HEK293 (cell line): ENCODE data around the gene PCDHGB3.

Experiments used
- CTCF ChIA-PET: fragments of 350-600 bp; formaldehyde crosslinking; extraction: SDS; loops from one replicate; lab custom pipeline; 2021; ENCODE audit warnings: antibody characterized with exemption; lab: Yijun Ruan, JAX
- POLR2A ChIA-PET: fragments of 300-600 bp; formaldehyde crosslinking; extraction: SDS; loops from one replicate; lab custom pipeline; 2020; ENCODE audit warnings: antibody characterized with exemption, inconsistent platforms; lab: Yijun Ruan, JAX
- H3K27ac ChIP-seq: fragments of 200-500 bp; sonication (Bioruptor generic); 2 replicates; pipeline ENCODE4 v1.5.1; 2014; ENCODE audit warnings: low read depth, low read length, control low read depth, inconsistent platforms; ENCODE audit errors: extremely low read depth
- H3K36me3 ChIP-seq, 2 experiments: fragments of 200-500 bp in 1 of 2; sonication (Bioruptor generic) in 1 of 2; 1 replicate in 1 of 2; 2 replicates in 1 of 2; pipeline ENCODE4 v1.5.1; 2014 to 2017; ENCODE audit warnings: inconsistent platforms in 2 of 2, low read length in 2 of 2; ENCODE audit not compliant: control insufficient read depth in 2 of 2, insufficient read depth in 1 of 2
- H3K4me1 ChIP-seq: fragments of 200-500 bp; sonication (Bioruptor generic); 2 replicates; pipeline ENCODE4 v1.5.1; 2014; ENCODE audit warnings: mild to moderate bottlenecking, low read length, inconsistent platforms; ENCODE audit not compliant: control insufficient read depth, insufficient read depth
- H3K4me3 ChIP-seq: 2 replicates; pipeline ENCODE4 v1.5.1; 2011; ENCODE audit warnings: low read depth, mild to moderate bottlenecking, control low read depth, low read length, moderate library complexity
- H3K9me3 ChIP-seq: fragments of 200-500 bp; sonication (Bioruptor generic); 2 replicates; pipeline ENCODE4 v1.5.1; 2014; ENCODE audit warnings: low read depth, low read length, inconsistent platforms; ENCODE audit not compliant: control insufficient read depth, insufficient read depth
- AEBP2 ChIP-seq: fragments of 450-650 bp; formaldehyde crosslinking; IDR thresholded peaks from 2 replicates; pipeline ENCODE4 v1.5.1; 2016; ENCODE audit warnings: missing biosample characterization, missing genetic modification characterization, borderline replicate concordance
- ELK4 ChIP-seq: IDR thresholded peaks from 2 replicates; pipeline ENCODE4 v1.6.1; 2011; ENCODE audit warnings: mild to moderate bottlenecking, low read depth, low read length, borderline replicate concordance
- GFI1B ChIP-seq: fragments of 450-650 bp; formaldehyde crosslinking; IDR thresholded peaks from 2 replicates; pipeline ENCODE4 v1.5.1; 2016; ENCODE audit warnings: missing biosample characterization, missing genetic modification characterization
- GLIS1 ChIP-seq: fragments of 450-650 bp; formaldehyde crosslinking; IDR thresholded peaks from 2 replicates; pipeline ENCODE4 v1.5.1; 2016; ENCODE audit warnings: missing biosample characterization, missing genetic modification characterization
- GLIS2 ChIP-seq: fragments of 450-650 bp; formaldehyde crosslinking; IDR thresholded peaks from 2 replicates; pipeline ENCODE4 v1.5.1; 2016; ENCODE audit warnings: missing biosample characterization, missing genetic modification characterization
- RBAK ChIP-seq: fragments of 450-650 bp; formaldehyde crosslinking; IDR thresholded peaks from 2 replicates; pipeline ENCODE4 v1.5.1; 2016; ENCODE audit warnings: missing biosample characterization, missing genetic modification characterization
- WT1 ChIP-seq: fragments of 450-650 bp; formaldehyde crosslinking; IDR thresholded peaks from 2 replicates; pipeline ENCODE4 v1.5.1; 2016; ENCODE audit warnings: missing biosample characterization, missing genetic modification characterization
- YY1 ChIP-seq: fragments of 450-650 bp; formaldehyde crosslinking; IDR thresholded peaks from 2 replicates; pipeline ENCODE4 v1.5.1; 2018; ENCODE audit warnings: missing biosample characterization, missing genetic modification characterization
- ZNF2 ChIP-seq: fragments of 450-650 bp; formaldehyde crosslinking; IDR thresholded peaks from 2 replicates; pipeline ENCODE4 v1.5.1; 2016; ENCODE audit warnings: missing biosample characterization, missing genetic modification characterization
- ZNF433 ChIP-seq: fragments of 450-650 bp; formaldehyde crosslinking; IDR thresholded peaks from 2 replicates; pipeline ENCODE4 v1.5.1; 2016; ENCODE audit warnings: missing biosample characterization, missing genetic modification characterization, low read depth
- ZNF514 ChIP-seq: fragments of 450-650 bp; formaldehyde crosslinking; IDR thresholded peaks from 2 replicates; pipeline ENCODE4 v1.5.1; 2016; ENCODE audit warnings: missing biosample characterization, missing genetic modification characterization
- ZNF521 ChIP-seq: fragments of 450-650 bp; formaldehyde crosslinking; IDR thresholded peaks from 2 replicates; pipeline ENCODE4 v1.5.1; 2017; ENCODE audit warnings: missing biosample characterization, mild to moderate bottlenecking, missing genetic modification characterization
- ZNF621 ChIP-seq: fragments of 450-650 bp; formaldehyde crosslinking; IDR thresholded peaks from 2 replicates; pipeline ENCODE4 v1.5.1; 2017; ENCODE audit warnings: missing biosample characterization, missing genetic modification characterization
- ZNF623 ChIP-seq: fragments of 450-650 bp; formaldehyde crosslinking; IDR thresholded peaks from 2 replicates; pipeline ENCODE4 v1.5.1; 2016; ENCODE audit warnings: missing biosample characterization, missing genetic modification characterization
- ZNF654 ChIP-seq: fragments of 450-650 bp; formaldehyde crosslinking; IDR thresholded peaks from 2 replicates; pipeline ENCODE4 v1.5.1; 2016; ENCODE audit warnings: low read depth, missing biosample characterization, missing genetic modification characterization
- ZNF658 ChIP-seq: fragments of 450-650 bp; formaldehyde crosslinking; IDR thresholded peaks from 2 replicates; pipeline ENCODE4; 2016; ENCODE audit warnings: missing biosample characterization, missing genetic modification characterization
- ZNF776 ChIP-seq: fragments of 450-650 bp; formaldehyde crosslinking; IDR thresholded peaks from 2 replicates; pipeline ENCODE4 v1.5.0; 2017; ENCODE audit warnings: missing biosample characterization, missing genetic modification characterization, borderline replicate concordance
- TF ChIP-seq, protein P1 (sequence below): fragments of 450-650 bp; formaldehyde crosslinking; IDR thresholded peaks from 2 replicates; pipeline ENCODE4 v1.5.1; 2017; ENCODE audit warnings: missing biosample characterization, missing genetic modification characterization

Gene PCDHGB3

DNA sequence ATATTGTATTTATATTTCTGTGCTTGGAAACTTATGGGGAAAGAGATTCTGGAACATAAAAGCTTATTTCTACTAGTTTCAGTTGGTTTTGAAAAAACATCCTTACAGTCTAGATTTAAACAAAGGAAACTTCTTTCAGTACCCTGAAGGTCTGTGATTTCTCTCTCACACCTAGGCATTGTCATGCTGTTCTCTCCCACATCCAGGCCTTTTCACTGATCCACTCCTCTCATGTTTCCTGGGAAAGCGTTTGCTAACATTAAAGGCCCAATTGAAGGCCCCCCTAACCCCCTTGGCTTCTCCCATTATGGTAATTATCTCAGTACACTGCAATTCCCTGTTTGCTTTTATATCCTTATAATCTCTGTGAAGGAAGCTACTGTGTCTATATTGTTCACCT, 27.3 kb upstream of the PCDHGB3 start:
- TF ChIP-seq ZNF658 (tag by site-specific recombination): no peak
- TF ChIP-seq ELK4: no peak
- TF ChIP-seq ZNF654 (tag by site-specific recombination): no peak
- no peak for TF ChIP-seq ZNF521
- TF ChIP-seq AEBP2 (tag by site-specific recombination): no peak
- TF ChIP-seq GLIS2 (tag by site-specific recombination): no peak
- no peak for TF ChIP-seq GLIS1 (tag by site-specific recombination)
- TF ChIP-seq, protein P1, sequence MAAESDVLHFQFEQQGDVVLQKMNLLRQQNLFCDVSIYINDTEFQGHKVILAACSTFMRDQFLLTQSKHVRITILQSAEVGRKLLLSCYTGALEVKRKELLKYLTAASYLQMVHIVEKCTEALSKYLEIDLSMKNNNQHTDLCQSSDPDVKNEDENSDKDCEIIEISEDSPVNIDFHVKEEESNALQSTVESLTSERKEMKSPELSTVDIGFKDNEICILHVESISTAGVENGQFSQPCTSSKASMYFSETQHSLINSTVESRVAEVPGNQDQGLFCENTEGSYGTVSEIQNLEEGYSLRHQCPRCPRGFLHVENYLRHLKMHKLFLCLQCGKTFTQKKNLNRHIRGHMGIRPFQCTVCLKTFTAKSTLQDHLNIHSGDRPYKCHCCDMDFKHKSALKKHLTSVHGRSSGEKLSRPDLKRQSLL (tag by site-specific recombination): no peak
- no peak for TF ChIP-seq ZNF433 (tag by site-specific recombination)
- TF ChIP-seq ZNF623: no peak
- no peak for TF ChIP-seq ZNF776 (tag by site-specific recombination)
- TF ChIP-seq YY1 (tag by site-specific recombination): no peak
- no peak for TF ChIP-seq GFI1B (tag by site-specific recombination)
- TF ChIP-seq ZNF514 (tag by site-specific recombination): no peak
- no peak for TF ChIP-seq ZNF621
- no peak for TF ChIP-seq WT1 (tag by site-specific recombination)
- ChIA-PET CTCF (interaction anchor here (0.6 to 3.3 kb wide), 16 partner anchors 9 to 484 kb away, joined by 3 to 21 read pairs (median 4); partner anchors contain the start of genes PCDHGA1, PCDHGA5, PCDHGB5 and TAF7), POLR2A (no interaction called here)

GRCh38 chr5:141343242-141343952, 26.6 kb upstream of the PCDHGB3 start, which contains the start of gene PCDHGA3:
Gene PCDHGA3 (plus strand): TSS chr5:141343829. CDS start chr5:141344034, 205 bp downstream.
- Histone ChIP-seq H3K4me1 (no peaks in the 10 kb centered on the region), H3K27ac (no peak within 1 kb of the TSS)
- CTCF ChIA-PET: interaction anchor here (0.6 to 3.3 kb wide), 13 partner anchors 9 to 223 kb away, joined by 3 to 21 read pairs (median 7); partner anchors contain the start of genes PCDHGA1, PCDHGA5, PCDHGB5 and TAF7

More for the DNA sequence above, 27.3 kb upstream of the PCDHGB3 start:
- Histone ChIP-seq H3K4me3 (no peak overlapping the region), H3K36me3 (no peaks in the 10 kb centered on the region), H3K4me1 (no peaks in the 10 kb centered on the region), H3K27ac (no peak overlapping the region), H3K9me3 (no peaks in the 10 kb centered on the region)

More at GRCh38 chr5:141343242-141343952, 26.6 kb upstream of the PCDHGB3 start, which contains the start of gene PCDHGA3:
- H3K9me3 ChIP-seq: no peaks in the 10 kb centered on the region
- POLR2A ChIA-PET: interaction anchor here (1.0 kb wide), 1 partner anchor 23 kb away, joined by 6 read pairs; the partner anchor contains the start of gene TAF7
- TF ChIP-seq ZNF654 (tag by site-specific recombination): peak; percentile 20; the same call in 1 of the 2 replicates
- TF ChIP-seq RBAK (tag by site-specific recombination): no peak
- peak; percentile 30; the same call in 1 of the 2 replicates for TF ChIP-seq ZNF2 (tag by site-specific recombination)
- TF ChIP-seq, all 188 proteins: peak for 2
- H3K4me3 ChIP-seq: no peak within 1 kb of the TSS
- H3K36me3 ChIP-seq: no peaks in the 10 kb centered on the region
